SK-N-SH (cell line): Measurements from ENCODE around the gene COPE. TPM values are rescaled to one million over a fixed set of nuclear protein-coding genes. Genes with fewer than 3 reads are reported as not detected.
A peak's percentile ranks its signal among the peaks of the same experiment; 100 is the strongest.

Experiments
- CTCF ChIA-PET: fragments of 300-600, 350-600 bp; formaldehyde crosslinking; extraction: SDS; loops from one replicate; lab custom pipeline; 2021; lab: Yijun Ruan, JAX
- POLR2A ChIA-PET: fragments of 350-600 bp; sonication (Branson Sonifier 250); formaldehyde crosslinking; extraction: SDS; loops from one replicate; lab custom pipeline; 2020; ENCODE audit warnings: antibody characterized with exemption, inconsistent platforms; lab: Yijun Ruan, JAX
- DNase-seq: peaks from one replicate; pipeline ENCODE4 v3.0.0; 2012
- H2AFZ ChIP-seq: fragments of 200-600 bp; sonication (generic); 2 replicates; pipeline ENCODE4 v1.8.1; 2016; ENCODE audit warnings: antibody characterized with exemption, mild to moderate bottlenecking, low read depth
- H3F3A ChIP-seq: fragments of 200-600 bp; sonication (generic); replicated peaks from 2 replicates; pipeline ENCODE3; 2016; ENCODE audit warnings: antibody characterized with exemption, mild to moderate bottlenecking; ENCODE audit not compliant: insufficient read depth
- H3K27ac ChIP-seq, 2 experiments: fragments of 200-500 bp in 1 of 2; fragments of 200-600 bp in 1 of 2; sonication (Bioruptor generic) in 1 of 2; sonication (generic), shearing (Covaris generic) in 1 of 2; 2 replicates each; pipeline versions ENCODE4 v1.5.1 to v1.6.1; 2014 to 2016; ENCODE audit warnings: low read depth in 2 of 2, inconsistent platforms in 1 of 2, low read length in 1 of 2, mild to moderate bottlenecking in 1 of 2, mixed read lengths in 1 of 2
- H3K27me3 ChIP-seq: fragments of 200-600 bp; sonication (generic), shearing (Covaris generic); 2 replicates; pipeline ENCODE4 v1.6.1; 2016; ENCODE audit warnings: mixed run types; ENCODE audit not compliant: insufficient read depth
- H3K36me3 ChIP-seq, 2 experiments: fragments of 200-500 bp in 1 of 2; fragments of 200-600 bp in 1 of 2; sonication (Bioruptor generic) in 1 of 2; sonication (generic) in 1 of 2; replicated peaks in 1 of 2; 2 replicates each; pipeline versions ENCODE3 to v1.5.1; 2014 to 2016; ENCODE audit warnings: low read length in 1 of 2, mild to moderate bottlenecking in 1 of 2; ENCODE audit not compliant: insufficient read depth in 2 of 2, control insufficient read depth in 1 of 2
- H3K4me1 ChIP-seq, 2 experiments: fragments of 200-500 bp in 1 of 2; fragments of 200-600 bp in 1 of 2; sonication (Bioruptor generic) in 1 of 2; sonication (generic), shearing (Covaris generic) in 1 of 2; 2 replicates each; pipeline versions ENCODE4 v1.5.1 to v1.6.1; 2014 to 2016; ENCODE audit warnings: low read depth in 1 of 2, low read length in 1 of 2, mixed run types in 1 of 2; ENCODE audit not compliant: insufficient read depth in 2 of 2, control insufficient read depth in 1 of 2
- H3K4me2 ChIP-seq: fragments of 200-600 bp; sonication (generic), shearing (Covaris generic); 2 replicates; pipeline ENCODE4 v1.6.1; 2017; ENCODE audit warnings: mixed run types
- H3K4me3 ChIP-seq, 2 experiments: fragments of 200-500 bp in 1 of 2; fragments of 200-600 bp in 1 of 2; sonication (Bioruptor generic) in 1 of 2; sonication (generic), shearing (Covaris generic) in 1 of 2; 2 replicates each; pipeline versions ENCODE4 v1.5.1 to v1.8.1; 2014 to 2016; ENCODE audit warnings: low read depth in 2 of 2, inconsistent platforms in 1 of 2, low read length in 1 of 2, mild to moderate bottlenecking in 1 of 2, mixed read lengths in 1 of 2, moderate library complexity in 1 of 2
- H3K79me2 ChIP-seq: fragments of 200-600 bp; sonication (generic); 2 replicates; pipeline ENCODE4 v1.8.1; 2017; ENCODE audit warnings: mild to moderate bottlenecking; ENCODE audit not compliant: insufficient read depth
- H3K9ac ChIP-seq: fragments of 200-600 bp; sonication (generic); 2 replicates; pipeline ENCODE4 v1.6.1; 2017; ENCODE audit warnings: mixed run types
- H3K9me2 ChIP-seq: fragments of 200-600 bp; sonication (generic); 2 replicates; pipeline ENCODE4 v1.6.1; 2017; ENCODE audit warnings: mixed run types
- H3K9me3 ChIP-seq: fragments of 200-600 bp; sonication (generic); 2 replicates; pipeline ENCODE4 v1.6.1; 2017; ENCODE audit warnings: mixed run types, mild to moderate bottlenecking, moderate library complexity
- H4K20me1 ChIP-seq: fragments of 200-600 bp; sonication (generic); 2 replicates; pipeline ENCODE4 v1.6.1; 2017; ENCODE audit warnings: mild to moderate bottlenecking, mixed run types; ENCODE audit not compliant: insufficient read depth
- CHD2 ChIP-seq: fragments of 150-350 bp; IDR thresholded peaks from 2 replicates; pipeline ENCODE4 v1.6.1; 2018; ENCODE audit warnings: low read length; ENCODE audit not compliant: partially characterized antibody
- ELF1 ChIP-seq: IDR thresholded peaks from 2 replicates; pipeline ENCODE4 v1.4.0; 2012
- EP300 ChIP-seq, 2 experiments: IDR thresholded peaks; 2 replicates each; pipeline versions ENCODE4 v1.4.0 to v1.6.1; 2012; ENCODE audit warnings: borderline replicate concordance in 1 of 2, low read depth in 1 of 2, low read length in 1 of 2
- EZH2phosphoT487 ChIP-seq: fragments of 200-600 bp; sonication (generic); IDR thresholded peaks from 2 replicates; pipeline ENCODE4 v1.6.1; 2017; ENCODE audit warnings: low read depth, mixed run types, mild to moderate bottlenecking, antibody characterized with exemption, moderate library complexity, borderline replicate concordance
- FOSL2 ChIP-seq: IDR thresholded peaks from 2 replicates; pipeline ENCODE4 v1.4.0; 2012; ENCODE audit warnings: low read depth, mild to moderate bottlenecking, moderate library complexity, borderline replicate concordance
- FOXJ3 ChIP-seq: sonication (generic); formaldehyde crosslinking; IDR thresholded peaks from 2 replicates; pipeline ENCODE4 v1.5.1; 2020; ENCODE audit warnings: mild to moderate bottlenecking, missing genetic modification reagents
- FOXM1 ChIP-seq: IDR thresholded peaks from 2 replicates; pipeline ENCODE4 v1.4.0; 2012; ENCODE audit warnings: low read depth, mild to moderate bottlenecking
- GABPA ChIP-seq: IDR thresholded peaks from 2 replicates; pipeline ENCODE4 v1.4.0; 2012; ENCODE audit warnings: low read depth, mild to moderate bottlenecking
- GATA2 ChIP-seq: sonication (generic); formaldehyde crosslinking; IDR thresholded peaks from 2 replicates; pipeline ENCODE4 v1.5.0; 2020; ENCODE audit warnings: mild to moderate bottlenecking, missing genetic modification reagents
- MEF2A ChIP-seq: IDR thresholded peaks from 2 replicates; pipeline ENCODE4 v1.4.0; 2012; ENCODE audit warnings: low read depth, borderline replicate concordance
- MXI1 ChIP-seq: IDR thresholded peaks from 2 replicates; pipeline ENCODE4 v1.6.1; 2012; ENCODE audit warnings: mild to moderate bottlenecking, low read depth, low read length, improper control_type of control experiment
- NFIC ChIP-seq: IDR thresholded peaks from 2 replicates; pipeline ENCODE4 v1.4.0; 2012; ENCODE audit warnings: borderline replicate concordance
- RAD21 ChIP-seq: IDR thresholded peaks from 2 replicates; pipeline ENCODE4 v1.6.1; 2012; ENCODE audit warnings: mild to moderate bottlenecking, low read length
- RCOR1 ChIP-seq: fragments of 150-350 bp; IDR thresholded peaks from 2 replicates; pipeline ENCODE4 v1.6.1; 2017; ENCODE audit warnings: antibody characterized with exemption, low read length
- RXRA ChIP-seq: IDR thresholded peaks from 2 replicates; pipeline ENCODE4 v1.4.0; 2012; ENCODE audit warnings: low read depth, mild to moderate bottlenecking, borderline replicate concordance
- SIN3A ChIP-seq: IDR thresholded peaks from 2 replicates; pipeline ENCODE4 v1.6.1; 2012; ENCODE audit warnings: low read depth, mild to moderate bottlenecking, low read length, moderate library complexity, borderline replicate concordance
- TAF1 ChIP-seq: IDR thresholded peaks from 2 replicates; pipeline ENCODE4 v1.6.1; 2012; ENCODE audit warnings: low read depth, mild to moderate bottlenecking, low read length, moderate library complexity, borderline replicate concordance
- TCF12 ChIP-seq: IDR thresholded peaks from 2 replicates; pipeline ENCODE4 v1.4.0; 2012
- YY1 ChIP-seq: IDR thresholded peaks from 2 replicates; pipeline ENCODE4 v1.4.0; 2012; ENCODE audit warnings: low read depth, mild to moderate bottlenecking
- WGBS: methylation state at CpG from one replicate; pipeline ENCODE4 v1.1.6; 2017; ENCODE audit warnings: low lambda C conversion rate; 5-methylcytosine and 5-hydroxymethylcytosine counted together
- polyA plus RNA-seq, 3 experiments: library from polyadenylated mRNA; depleted of rRNA; stranded (reverse); fragments of >200 nt; gene quantifications; 2 replicates each; pipeline ENCODE4 v1.2.3, GENCODE V29; 2012
- TF ChIP-seq, protein P1 (sequence below): fragments of 150-350 bp; IDR thresholded peaks from 2 replicates; pipeline ENCODE4 v1.6.1; 2016; ENCODE audit warnings: mild to moderate bottlenecking, low read depth, low read length
- TF ChIP-seq, protein P2 (sequence below): fragments of 200-600 bp; sonication (generic); IDR thresholded peaks from 2 replicates; pipeline ENCODE4 v1.6.1; 2017; ENCODE audit warnings: antibody characterized with exemption, mild to moderate bottlenecking, moderate library complexity
- TF ChIP-seq, protein P3 (sequence below): IDR thresholded peaks from 2 replicates; pipeline ENCODE4 v1.6.1; 2012; ENCODE audit warnings: mild to moderate bottlenecking, low read depth, low read length, moderate library complexity
- TF ChIP-seq, protein P4 (sequence below): IDR thresholded peaks from 2 replicates; pipeline ENCODE4 v1.4.0; 2012; ENCODE audit warnings: low read depth

COPE gene
- polyA plus RNA-seq, 1 of the 3 experiments (the other 2 are of a cell fraction), result 450 TPM

DNA sequence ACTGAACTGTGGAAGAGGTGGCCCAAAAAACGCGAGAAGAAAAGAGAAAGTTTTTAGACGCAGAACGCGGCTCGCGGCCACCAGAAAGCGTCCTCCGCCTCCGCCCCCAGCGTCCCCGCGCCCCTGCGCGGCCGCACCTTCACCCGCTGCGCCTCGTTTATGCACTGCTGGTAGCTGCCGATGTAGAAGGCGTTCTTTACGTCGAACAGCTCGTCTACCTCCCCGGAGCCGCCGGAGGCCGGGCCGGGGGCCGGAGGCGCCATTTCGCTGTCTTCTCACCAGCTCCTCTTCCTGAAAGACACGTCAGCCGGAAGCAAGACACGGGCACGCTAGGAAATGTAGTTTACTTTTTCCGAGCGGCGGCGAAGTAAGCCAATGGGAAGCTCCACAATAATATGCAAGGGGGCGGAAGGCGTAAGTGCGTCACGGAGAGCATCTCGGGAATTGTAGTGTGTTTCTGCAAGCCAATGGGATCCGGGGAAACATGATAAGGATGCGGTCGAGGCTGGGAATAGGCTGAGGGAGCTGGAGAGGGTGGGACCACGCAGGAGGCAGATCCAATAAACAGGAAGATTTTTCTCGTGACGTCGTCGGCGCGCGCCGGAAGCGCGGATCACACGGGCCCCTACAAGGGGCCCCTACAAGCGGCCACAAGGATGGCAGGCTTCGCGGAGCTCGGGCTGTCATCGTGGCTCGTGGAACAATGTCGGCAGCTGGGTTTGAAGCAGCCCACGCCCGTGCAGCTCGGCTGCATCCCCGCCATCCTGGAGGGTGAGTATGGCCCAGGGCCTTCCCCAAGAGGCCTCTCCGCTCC lies at the start of gene COPE, which contains the start of gene DDX49 (continued):
- TF ChIP-seq TAF1 (peak; percentile 96), YY1 (peak; percentile 89), SIN3A (peak; percentile 94), MEF2A (no peak), NFIC (no peak), MXI1 (peak; percentile 97), RCOR1 (no peak), RXRA (no peak)
- TF ChIP-seq, protein P1, sequence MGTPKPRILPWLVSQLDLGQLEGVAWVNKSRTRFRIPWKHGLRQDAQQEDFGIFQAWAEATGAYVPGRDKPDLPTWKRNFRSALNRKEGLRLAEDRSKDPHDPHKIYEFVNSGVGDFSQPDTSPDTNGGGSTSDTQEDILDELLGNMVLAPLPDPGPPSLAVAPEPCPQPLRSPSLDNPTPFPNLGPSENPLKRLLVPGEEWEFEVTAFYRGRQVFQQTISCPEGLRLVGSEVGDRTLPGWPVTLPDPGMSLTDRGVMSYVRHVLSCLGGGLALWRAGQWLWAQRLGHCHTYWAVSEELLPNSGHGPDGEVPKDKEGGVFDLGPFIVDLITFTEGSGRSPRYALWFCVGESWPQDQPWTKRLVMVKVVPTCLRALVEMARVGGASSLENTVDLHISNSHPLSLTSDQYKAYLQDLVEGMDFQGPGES, result peak; percentile 66
- TF ChIP-seq, protein P2, sequence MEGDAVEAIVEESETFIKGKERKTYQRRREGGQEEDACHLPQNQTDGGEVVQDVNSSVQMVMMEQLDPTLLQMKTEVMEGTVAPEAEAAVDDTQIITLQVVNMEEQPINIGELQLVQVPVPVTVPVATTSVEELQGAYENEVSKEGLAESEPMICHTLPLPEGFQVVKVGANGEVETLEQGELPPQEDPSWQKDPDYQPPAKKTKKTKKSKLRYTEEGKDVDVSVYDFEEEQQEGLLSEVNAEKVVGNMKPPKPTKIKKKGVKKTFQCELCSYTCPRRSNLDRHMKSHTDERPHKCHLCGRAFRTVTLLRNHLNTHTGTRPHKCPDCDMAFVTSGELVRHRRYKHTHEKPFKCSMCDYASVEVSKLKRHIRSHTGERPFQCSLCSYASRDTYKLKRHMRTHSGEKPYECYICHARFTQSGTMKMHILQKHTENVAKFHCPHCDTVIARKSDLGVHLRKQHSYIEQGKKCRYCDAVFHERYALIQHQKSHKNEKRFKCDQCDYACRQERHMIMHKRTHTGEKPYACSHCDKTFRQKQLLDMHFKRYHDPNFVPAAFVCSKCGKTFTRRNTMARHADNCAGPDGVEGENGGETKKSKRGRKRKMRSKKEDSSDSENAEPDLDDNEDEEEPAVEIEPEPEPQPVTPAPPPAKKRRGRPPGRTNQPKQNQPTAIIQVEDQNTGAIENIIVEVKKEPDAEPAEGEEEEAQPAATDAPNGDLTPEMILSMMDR, result no peak

DNA sequence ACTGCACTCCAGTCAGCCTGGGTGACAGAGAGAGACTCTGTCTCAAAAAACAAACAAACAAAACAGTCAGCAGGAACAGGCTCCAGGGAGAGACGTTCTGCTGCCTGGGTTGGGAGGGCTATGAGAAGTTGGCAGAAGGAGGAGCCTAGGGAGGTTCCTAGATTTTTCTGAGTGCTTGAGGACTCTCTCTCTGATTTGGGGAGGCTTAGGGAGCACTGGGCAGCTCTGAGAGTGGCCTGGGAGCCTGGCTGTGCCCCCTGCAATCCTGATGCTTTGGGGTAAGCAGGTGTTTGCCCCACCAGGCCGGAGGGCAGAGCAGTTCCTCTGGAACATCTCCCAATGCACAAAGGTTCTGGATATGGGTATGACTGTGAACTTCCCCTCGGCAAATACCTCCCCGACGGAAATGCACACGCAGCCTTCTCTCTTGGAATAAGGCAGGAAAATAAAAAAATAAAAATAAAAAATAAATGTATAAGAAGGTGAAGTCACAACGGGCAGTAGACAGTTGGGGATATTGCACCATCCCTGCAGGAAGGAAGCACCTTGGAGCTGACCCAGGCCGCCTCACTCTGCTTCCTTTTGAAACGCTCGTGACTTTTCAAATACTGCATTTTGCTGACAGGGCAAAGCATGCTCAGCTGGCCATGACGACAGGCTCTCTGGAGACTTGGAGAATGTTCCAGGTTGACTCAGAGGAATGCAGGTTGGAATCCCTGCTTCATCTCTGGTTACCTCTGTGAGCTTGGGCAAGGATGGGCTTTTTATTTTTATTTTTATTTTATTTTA lies 48.4 kb upstream of the COPE start:
- CTCF ChIA-PET, result interaction anchor here (0.7 to 2.3 kb wide), 3 partner anchors 19 to 178 kb away, joined by 3 to 6 read pairs (median 3); partner anchors contain the start of gene HOMER3
- Histone ChIP-seq H4K20me1 (no peaks in the 10 kb centered on the region), H3K9me3 (no peaks in the 10 kb centered on the region), H2AFZ (no peak overlapping the region), H3K4me2 (no peak overlapping the region), H3K27me3 (no peaks in the 10 kb centered on the region), H3K4me3 (no peak overlapping the region), H3K9ac (no peak overlapping the region), H3K4me1 (peaks cover 0 to 15% of the 10 kb centered on the region in 2 experiments; a peak in 2 of 4 replicates), H3F3A (peaks cover 22% of the 10 kb centered on the region), H3K79me2 (no peaks in the 10 kb centered on the region), H3K9me2 (no peaks in the 10 kb centered on the region), H3K27ac (no peak overlapping the region), H3K36me3 (no peaks in the 10 kb centered on the region)
- WGBS, result 85% methylated on average over 11 of the region's 11 CpGs
- POLR2A ChIA-PET, result no interaction called here
- DNase-seq, result no peak
- TF ChIP-seq FOXM1, result no peak
- TF ChIP-seq EP300 (IDR thresholded peaks at IDR 0.05; ENCODE audit: borderline replicate concordance in 1 of 2, low read depth in 1 of 2, low read length in 1 of 2), result no peak
- TF ChIP-seq GABPA, result no peak
- no peak for TF ChIP-seq RAD21
- TF ChIP-seq, protein P3, sequence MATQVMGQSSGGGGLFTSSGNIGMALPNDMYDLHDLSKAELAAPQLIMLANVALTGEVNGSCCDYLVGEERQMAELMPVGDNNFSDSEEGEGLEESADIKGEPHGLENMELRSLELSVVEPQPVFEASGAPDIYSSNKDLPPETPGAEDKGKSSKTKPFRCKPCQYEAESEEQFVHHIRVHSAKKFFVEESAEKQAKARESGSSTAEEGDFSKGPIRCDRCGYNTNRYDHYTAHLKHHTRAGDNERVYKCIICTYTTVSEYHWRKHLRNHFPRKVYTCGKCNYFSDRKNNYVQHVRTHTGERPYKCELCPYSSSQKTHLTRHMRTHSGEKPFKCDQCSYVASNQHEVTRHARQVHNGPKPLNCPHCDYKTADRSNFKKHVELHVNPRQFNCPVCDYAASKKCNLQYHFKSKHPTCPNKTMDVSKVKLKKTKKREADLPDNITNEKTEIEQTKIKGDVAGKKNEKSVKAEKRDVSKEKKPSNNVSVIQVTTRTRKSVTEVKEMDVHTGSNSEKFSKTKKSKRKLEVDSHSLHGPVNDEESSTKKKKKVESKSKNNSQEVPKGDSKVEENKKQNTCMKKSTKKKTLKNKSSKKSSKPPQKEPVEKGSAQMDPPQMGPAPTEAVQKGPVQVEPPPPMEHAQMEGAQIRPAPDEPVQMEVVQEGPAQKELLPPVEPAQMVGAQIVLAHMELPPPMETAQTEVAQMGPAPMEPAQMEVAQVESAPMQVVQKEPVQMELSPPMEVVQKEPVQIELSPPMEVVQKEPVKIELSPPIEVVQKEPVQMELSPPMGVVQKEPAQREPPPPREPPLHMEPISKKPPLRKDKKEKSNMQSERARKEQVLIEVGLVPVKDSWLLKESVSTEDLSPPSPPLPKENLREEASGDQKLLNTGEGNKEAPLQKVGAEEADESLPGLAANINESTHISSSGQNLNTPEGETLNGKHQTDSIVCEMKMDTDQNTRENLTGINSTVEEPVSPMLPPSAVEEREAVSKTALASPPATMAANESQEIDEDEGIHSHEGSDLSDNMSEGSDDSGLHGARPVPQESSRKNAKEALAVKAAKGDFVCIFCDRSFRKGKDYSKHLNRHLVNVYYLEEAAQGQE, result no peak
- no peak for TF ChIP-seq FOXJ3 (CRISPR knock-in tag)
- no peak for TF ChIP-seq FOSL2
- TF ChIP-seq CHD2, result no peak
- TF ChIP-seq TCF12, result no peak
- TF ChIP-seq ELF1, result no peak
- TF ChIP-seq, protein P4, sequence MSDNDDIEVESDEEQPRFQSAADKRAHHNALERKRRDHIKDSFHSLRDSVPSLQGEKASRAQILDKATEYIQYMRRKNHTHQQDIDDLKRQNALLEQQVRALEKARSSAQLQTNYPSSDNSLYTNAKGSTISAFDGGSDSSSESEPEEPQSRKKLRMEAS, result no peak
- no peak for TF ChIP-seq EZH2phosphoT487
- TF ChIP-seq NFIC, result no peak
- TF ChIP-seq RXRA, result no peak
- TF ChIP-seq SIN3A, result no peak
- no peak for TF ChIP-seq YY1
- TF ChIP-seq GATA2 (CRISPR knock-in tag), result no peak
- no peak for TF ChIP-seq MXI1
